Measurements from ENCODE around the gene GCSAM.

The GCSAM gene

GRCh38 chr3:112132975-112133448, at the start of gene GCSAM:
TSS of gene GCSAM (minus strand) at chr3:112133248. CDS start at chr3:112133120, 128 bp downstream.
- no peak for DNase-seq

- DNase-seq, result no peak
These were observed 42.6 kb upstream of the GCSAM start for GRCh38 chr3:112175646-112176045.

GRCh38 chr3:112175037-112175436, 42.0 kb upstream of the GCSAM start:
- no peak for DNase-seq

GRCh38 chr3:112171144-112171543, 38.1 kb upstream of the GCSAM start:
- DNase-seq, result no peak

- DNase-seq, result no peak
These were observed 37.0 kb upstream of the GCSAM start for GRCh38 chr3:112170046-112170445.

GRCh38 chr3:112167758-112168157, 34.7 kb upstream of the GCSAM start:
- no peak for DNase-seq

GRCh38 chr3:112149136-112149535, 16.1 kb upstream of the GCSAM start:
- DNase-seq, result no peak

- DNase-seq, result no peak
These were observed 10.6 kb upstream of the GCSAM start for GRCh38 chr3:112143689-112144088.

- DNase-seq, result no peak
These were observed 10.2 kb upstream of the GCSAM start for GRCh38 chr3:112143251-112143650.

- DNase-seq, result no peak
These were observed 8.2 kb upstream of the GCSAM start for GRCh38 chr3:112141293-112141692.

GRCh38 chr3:112140584-112140983, 7.5 kb upstream of the GCSAM start:
- DNase-seq, result no peak

GRCh38 chr3:112138219-112138969, 5.3 kb upstream of the GCSAM start:
- DNase-seq, result no peak

- DNase-seq, result no peak
These were observed 4.7 kb upstream of the GCSAM start for GRCh38 chr3:112137781-112138180.

- peak; percentile 38 for DNase-seq
These were observed 4.1 kb upstream of the GCSAM start for GRCh38 chr3:112136959-112137693.

- no peak for DNase-seq
These were observed 3.0 kb upstream of the GCSAM start for GRCh38 chr3:112136046-112136445.

- DNase-seq, result no peak
These were observed 1.5 kb upstream of the GCSAM start for GRCh38 chr3:112134335-112135124.

- DNase-seq, result no peak
These were observed 732 bp upstream of the GCSAM start for GRCh38 chr3:112133626-112134334.

- DNase-seq, result no peak
These were observed 494 bp downstream of the GCSAM start for GRCh38 chr3:112132554-112132953.

- DNase-seq, result no peak
These were observed 960 bp downstream of the GCSAM start for GRCh38 chr3:112132088-112132487.

- no peak for DNase-seq
These were observed 1.9 kb downstream of the GCSAM start for GRCh38 chr3:112131111-112131510.

GRCh38 chr3:112130638-112130993, 2.4 kb downstream of the GCSAM start:
- no peak for DNase-seq

- no peak for DNase-seq
These were observed 3.0 kb downstream of the GCSAM start for GRCh38 chr3:112129925-112130637.

Data from fibroblast of skin of right biceps (primary cell).